Measurements from ENCODE around the gene PLP2.

Gene PLP2

DNA sequence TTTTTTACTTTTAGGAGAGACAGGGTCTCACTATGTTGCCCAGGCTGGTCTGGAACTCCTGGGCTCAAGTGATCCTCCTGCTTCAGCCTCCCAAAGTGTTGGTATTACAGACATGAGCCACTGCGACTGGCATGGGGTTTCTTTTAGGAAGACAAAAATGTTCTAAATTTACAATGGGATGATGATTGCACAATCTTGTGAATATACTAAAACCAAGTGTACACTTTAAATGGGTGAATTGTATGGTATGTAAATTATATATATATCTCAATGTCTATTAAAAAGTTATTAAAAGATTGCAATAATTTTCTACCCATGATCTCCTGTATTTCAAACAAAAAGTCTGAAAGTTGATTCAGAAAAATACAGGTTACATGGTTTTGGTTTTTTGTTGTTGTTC lies 18.2 kb upstream of the PLP2 start:
- no peaks in the 10 kb centered on the region for H3K27me3 ChIP-seq (ENCODE audit: insufficient read depth, poor library complexity, severe bottlenecking)
- no peaks in the 10 kb centered on the region for H3K9me3 ChIP-seq (ENCODE audit: severe bottlenecking)
- no peaks in the 10 kb centered on the region for H3K36me3 ChIP-seq (ENCODE audit: low read depth)
- TF ChIP-seq, protein P1, sequence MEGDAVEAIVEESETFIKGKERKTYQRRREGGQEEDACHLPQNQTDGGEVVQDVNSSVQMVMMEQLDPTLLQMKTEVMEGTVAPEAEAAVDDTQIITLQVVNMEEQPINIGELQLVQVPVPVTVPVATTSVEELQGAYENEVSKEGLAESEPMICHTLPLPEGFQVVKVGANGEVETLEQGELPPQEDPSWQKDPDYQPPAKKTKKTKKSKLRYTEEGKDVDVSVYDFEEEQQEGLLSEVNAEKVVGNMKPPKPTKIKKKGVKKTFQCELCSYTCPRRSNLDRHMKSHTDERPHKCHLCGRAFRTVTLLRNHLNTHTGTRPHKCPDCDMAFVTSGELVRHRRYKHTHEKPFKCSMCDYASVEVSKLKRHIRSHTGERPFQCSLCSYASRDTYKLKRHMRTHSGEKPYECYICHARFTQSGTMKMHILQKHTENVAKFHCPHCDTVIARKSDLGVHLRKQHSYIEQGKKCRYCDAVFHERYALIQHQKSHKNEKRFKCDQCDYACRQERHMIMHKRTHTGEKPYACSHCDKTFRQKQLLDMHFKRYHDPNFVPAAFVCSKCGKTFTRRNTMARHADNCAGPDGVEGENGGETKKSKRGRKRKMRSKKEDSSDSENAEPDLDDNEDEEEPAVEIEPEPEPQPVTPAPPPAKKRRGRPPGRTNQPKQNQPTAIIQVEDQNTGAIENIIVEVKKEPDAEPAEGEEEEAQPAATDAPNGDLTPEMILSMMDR (IDR thresholded peaks at IDR 0.05; ENCODE audit: poor library complexity, severe bottlenecking), result no peak
- no peaks in the 10 kb centered on the region for H3K4me1 ChIP-seq (ENCODE audit: insufficient read depth, poor library complexity, severe bottlenecking)
- H3K4me3 ChIP-seq (ENCODE audit: severe bottlenecking), result no peak overlapping the region
- H3K27ac ChIP-seq (ENCODE audit: poor library complexity, severe bottlenecking), result no peak overlapping the region
- DNase-seq (ENCODE audit: low spot score) (no peak), ATAC-seq (ENCODE audit: low read depth) (no peak)

DNA sequence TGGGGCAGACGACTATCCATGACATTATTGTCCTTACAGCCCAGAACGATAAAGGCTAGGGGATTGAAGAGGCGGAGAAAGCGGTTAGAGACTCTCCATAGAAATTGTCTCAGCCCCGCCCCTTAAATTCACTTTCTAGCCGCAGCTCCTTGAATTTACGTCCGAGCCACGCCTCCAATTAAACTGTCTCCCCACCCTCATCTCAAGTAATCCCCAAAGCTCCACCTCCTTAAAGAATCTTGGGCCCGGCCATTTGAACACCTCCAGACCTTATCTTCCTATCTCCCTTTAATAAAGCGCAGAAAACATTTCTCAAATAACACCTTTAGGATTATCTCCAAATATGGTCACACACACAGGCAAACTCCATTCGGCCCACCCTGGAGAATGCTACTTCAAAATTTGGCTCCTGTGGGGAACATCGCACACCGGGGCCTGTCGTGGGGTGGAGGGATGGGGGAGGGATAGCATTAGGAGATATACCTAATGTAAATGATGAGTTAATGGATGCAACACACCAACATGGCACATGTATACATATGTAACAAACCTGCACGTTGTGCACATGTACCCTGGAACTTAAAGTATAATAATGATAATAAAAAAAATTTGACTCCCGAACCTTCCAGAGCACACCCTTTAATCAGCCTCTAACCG lies 16.3 kb upstream of the PLP2 start:
- no peaks in the 10 kb centered on the region for H3K36me3 ChIP-seq (ENCODE audit: low read depth)
- H3K27me3 ChIP-seq (ENCODE audit: insufficient read depth, poor library complexity, severe bottlenecking), result no peaks in the 10 kb centered on the region
- H3K27ac ChIP-seq (ENCODE audit: poor library complexity, severe bottlenecking), result peak overlapping the region; percentile 73
- no peak for DNase-seq (ENCODE audit: low spot score)
- TF ChIP-seq, protein P1 (IDR thresholded peaks at IDR 0.05; ENCODE audit: poor library complexity, severe bottlenecking), result no peak
- H3K4me1 ChIP-seq (ENCODE audit: insufficient read depth, poor library complexity, severe bottlenecking), result no peaks in the 10 kb centered on the region
- H3K9me3 ChIP-seq (ENCODE audit: severe bottlenecking), result no peaks in the 10 kb centered on the region
- H3K4me3 ChIP-seq (ENCODE audit: severe bottlenecking), result peak overlapping the region; percentile 51
- peak; percentile 69 for ATAC-seq (ENCODE audit: low read depth)

DNA sequence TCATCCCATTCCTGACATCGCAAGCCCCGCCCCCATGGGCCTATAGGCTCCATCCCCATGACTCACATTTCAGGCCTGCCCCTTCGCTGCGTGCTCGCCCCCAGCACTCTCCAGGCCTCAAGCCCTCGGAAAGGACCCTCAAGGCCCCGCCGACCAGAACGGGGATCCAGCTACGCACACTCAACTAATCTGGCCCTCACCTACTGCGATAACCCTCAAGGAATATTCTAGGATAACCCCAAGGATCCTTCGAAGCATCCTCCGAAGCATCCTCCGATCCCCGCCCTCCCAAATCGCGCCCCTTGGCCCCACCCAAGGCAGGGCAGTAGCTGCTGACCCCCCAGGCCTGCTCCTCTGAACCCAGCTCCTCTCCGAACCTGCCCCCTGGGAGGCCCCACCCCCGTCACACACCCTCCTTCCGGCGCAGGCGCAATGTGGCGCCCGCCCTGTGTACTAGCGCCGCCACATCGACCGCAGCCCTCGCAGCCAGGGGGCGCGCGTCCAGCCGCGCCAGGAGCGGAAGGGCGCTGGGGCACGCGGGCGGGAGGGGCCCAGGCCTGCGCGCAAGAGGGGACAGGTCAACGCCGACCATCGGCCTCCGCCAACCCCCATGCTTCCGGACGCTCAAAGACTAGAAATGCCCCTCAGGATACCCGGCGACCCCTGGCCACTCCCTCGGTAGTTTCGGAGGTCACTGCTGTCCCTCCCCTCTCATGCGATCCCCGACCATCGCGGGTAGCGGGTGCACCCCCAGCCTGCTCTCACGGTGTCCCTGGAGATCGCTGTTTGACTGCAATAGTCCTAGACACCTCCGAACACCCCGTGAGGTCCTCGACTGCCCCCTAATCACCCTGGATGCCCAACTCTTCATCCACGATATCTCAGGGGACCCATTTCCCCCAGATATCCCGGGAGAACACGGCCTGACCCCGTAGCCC lies 15.5 kb upstream of the PLP2 start:
- TF ChIP-seq, protein P1 (IDR thresholded peaks at IDR 0.05; ENCODE audit: poor library complexity, severe bottlenecking), result peak; percentile 83
- peak; percentile 89 for ATAC-seq (ENCODE audit: low read depth)
- DNase-seq (ENCODE audit: low spot score), result peak; percentile 87
- Histone ChIP-seq H3K4me3 (ENCODE audit: severe bottlenecking) (peak overlapping the region; percentile 51), H3K27ac (ENCODE audit: poor library complexity, severe bottlenecking) (peak overlapping the region; percentile 73), H3K36me3 (ENCODE audit: low read depth) (no peaks in the 10 kb centered on the region), H3K4me1 (ENCODE audit: insufficient read depth, poor library complexity, severe bottlenecking) (no peaks in the 10 kb centered on the region), H3K9me3 (ENCODE audit: severe bottlenecking) (no peaks in the 10 kb centered on the region), H3K27me3 (ENCODE audit: insufficient read depth, poor library complexity, severe bottlenecking) (no peaks in the 10 kb centered on the region)

DNA sequence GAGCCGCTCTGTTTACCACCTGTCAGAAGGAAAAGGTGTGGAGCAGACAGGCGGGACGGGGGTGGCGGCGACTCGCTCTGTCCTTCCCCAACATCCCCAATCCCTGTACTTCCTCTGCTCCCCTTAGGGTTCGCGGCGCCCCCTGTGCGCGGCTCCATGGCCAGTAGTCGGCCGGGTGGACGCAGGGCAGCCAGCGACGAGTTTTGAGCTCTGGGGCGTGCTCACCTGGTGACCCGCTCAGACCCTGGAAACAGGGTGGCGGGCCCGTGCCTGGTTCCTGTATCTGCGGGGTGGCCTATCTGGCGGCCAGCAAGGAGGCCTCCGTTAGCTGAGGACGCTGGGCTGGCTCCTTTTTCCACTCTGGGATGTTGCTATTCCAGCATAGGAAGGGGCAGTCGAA lies 14.5 kb upstream of the PLP2 start:
- H3K27me3 ChIP-seq (ENCODE audit: insufficient read depth, poor library complexity, severe bottlenecking), result no peaks in the 10 kb centered on the region
- no peaks in the 10 kb centered on the region for H3K9me3 ChIP-seq (ENCODE audit: severe bottlenecking)
- TF ChIP-seq, protein P1 (IDR thresholded peaks at IDR 0.05; ENCODE audit: poor library complexity, severe bottlenecking), result no peak
- no peak overlapping the region for H3K4me3 ChIP-seq (ENCODE audit: severe bottlenecking)
- DNase-seq (ENCODE audit: low spot score) (no peak), ATAC-seq (ENCODE audit: low read depth) (no peak)
- no peak overlapping the region for H3K27ac ChIP-seq (ENCODE audit: poor library complexity, severe bottlenecking)
- no peaks in the 10 kb centered on the region for H3K4me1 ChIP-seq (ENCODE audit: insufficient read depth, poor library complexity, severe bottlenecking)
- H3K36me3 ChIP-seq (ENCODE audit: low read depth), result no peaks in the 10 kb centered on the region
